Neural progenitor cell (in vitro differentiated cells): ENCODE results near the gene AXDND1. TPM values are rescaled to one million over a fixed set of nuclear protein-coding genes. Genes with fewer than 3 reads are reported as not detected.

Experiments
- DNase-seq: peaks from one replicate; pipeline ENCODE4 v3.0.0-alpha.2; 2016; ENCODE audit warnings: low spot score
- H2AFZ ChIP-seq: fragments of 200-600 bp; sonication (generic); replicated peaks from 2 replicates; pipeline ENCODE4 v1.6.1; 2016; ENCODE audit warnings: antibody characterized with exemption
- H3F3A ChIP-seq: fragments of 200-600 bp; sonication (generic); 2 replicates; pipeline ENCODE4 v1.6.1; 2016; ENCODE audit warnings: antibody characterized with exemption, low read depth
- H3K27ac ChIP-seq: fragments of 200-600 bp; sonication (generic); 2 replicates; pipeline ENCODE4 v1.5.1; 2016; ENCODE audit warnings: mild to moderate bottlenecking
- H3K27me3 ChIP-seq: fragments of 200-600 bp; sonication (generic); 2 replicates; pipeline ENCODE4 v1.6.1; 2016; ENCODE audit warnings: mild to moderate bottlenecking, moderate library complexity
- H3K36me3 ChIP-seq: fragments of 200-600 bp; sonication (generic); 2 replicates; pipeline ENCODE4 v1.5.1; 2016
- H3K4me1 ChIP-seq: fragments of 200-600 bp; sonication (generic); 2 replicates; pipeline ENCODE4 v1.6.1; 2016; ENCODE audit warnings: mixed run types
- H3K4me2 ChIP-seq: fragments of 200-600 bp; sonication (generic); 2 replicates; pipeline ENCODE4 v1.6.1; 2016
- H3K4me3 ChIP-seq: fragments of 200-600 bp; sonication (generic); 2 replicates; pipeline ENCODE4 v1.5.1; 2016
- H3K79me2 ChIP-seq: fragments of 200-600 bp; sonication (generic); 2 replicates; pipeline ENCODE4 v1.6.1; 2016; ENCODE audit warnings: low read depth
- H3K9ac ChIP-seq: fragments of 200-600 bp; sonication (generic); 2 replicates; pipeline ENCODE4 v1.6.1; 2016
- H3K9me3 ChIP-seq: fragments of 200-600 bp; sonication (generic); 2 replicates; pipeline ENCODE4 v1.5.1; 2016; ENCODE audit warnings: low read depth
- H4K20me1 ChIP-seq: fragments of 200-600 bp; sonication (generic); 2 replicates; pipeline ENCODE4 v1.6.1; 2016; ENCODE audit warnings: low read depth
- H3K27ac Mint-ChIP-seq: 3 replicates; pipeline ENCODE4 v1.8.0; 2021; ENCODE audit warnings: mixed read lengths
- H3K27me3 Mint-ChIP-seq: 2 replicates; pipeline ENCODE4 v1.8.0; 2022; ENCODE audit warnings: low read depth, mild to moderate bottlenecking, inconsistent platforms, moderate library complexity, mixed read lengths; ENCODE audit not compliant: insufficient read depth
- H3K36me3 Mint-ChIP-seq: 3 replicates; pipeline ENCODE4 v1.8.0; 2021; ENCODE audit warnings: mixed read lengths
- H3K4me1 Mint-ChIP-seq: 3 replicates; pipeline ENCODE4 v1.8.0; 2021; ENCODE audit warnings: mixed read lengths
- H3K4me3 Mint-ChIP-seq: 3 replicates; pipeline ENCODE4 v1.8.0; 2021; ENCODE audit warnings: mild to moderate bottlenecking, moderate library complexity, mixed read lengths
- H3K9me3 Mint-ChIP-seq: 3 replicates; pipeline ENCODE4 v1.8.0; 2020; ENCODE audit warnings: mixed read lengths
- CTCF ChIP-seq: fragments of 200-600 bp; sonication (generic); IDR thresholded peaks from 2 replicates; pipeline ENCODE4 v1.5.1; 2017; ENCODE audit warnings: antibody characterized with exemption, mild to moderate bottlenecking
- EZH2 ChIP-seq: fragments of 200-600 bp; sonication (generic); IDR thresholded peaks from 2 replicates; pipeline ENCODE4 v1.6.1; 2017; ENCODE audit warnings: antibody characterized with exemption, mild to moderate bottlenecking, moderate library complexity
- EZH2phosphoT487 ChIP-seq: fragments of 200-600 bp; sonication (generic); IDR thresholded peaks from 2 replicates; pipeline ENCODE4 v1.6.1; 2017; ENCODE audit warnings: antibody characterized with exemption
- total RNA-seq: library from RNA; depleted of rRNA; stranded (reverse); fragments of >200 nt; gene quantifications from 2 replicates; pipeline ENCODE4 v1.2.3, GENCODE V29; 2015; ENCODE audit warnings: low replicate concordance

Gene AXDND1
- total RNA-seq, 1 donor from 2014 or later = 0.30 TPM

GRCh38 chr1:179530352-179530751, 164.6 kb downstream of the AXDND1 start:
- Histone ChIP-seq H2AFZ (no peak overlapping the region), H3K4me2 (no peak overlapping the region), H3K36me3 (no peaks in the 10 kb centered on the region), H3K4me1 (no peaks in the 10 kb centered on the region), H3K9me3 (no peaks in the 10 kb centered on the region), H3F3A (peaks cover 10% of the 10 kb centered on the region), H4K20me1 (no peaks in the 10 kb centered on the region), H3K27me3 (no peaks in the 10 kb centered on the region), H3K9ac (no peak overlapping the region), H3K27ac (no peak overlapping the region), H3K4me3 (no peak overlapping the region), H3K79me2 (no peaks in the 10 kb centered on the region)
- Mint-ChIP-seq H3K27ac (no peak overlapping the region), H3K4me1 (no peaks in the 10 kb centered on the region), H3K36me3 (no peaks in the 10 kb centered on the region), H3K9me3 (no peaks in the 10 kb centered on the region), H3K4me3 (no peak overlapping the region), H3K27me3 (peaks cover 2% of the 10 kb centered on the region)
- TF ChIP-seq EZH2phosphoT487 = no peak
- TF ChIP-seq CTCF = no peak
- no peak for TF ChIP-seq EZH2
- DNase-seq = no peak

GRCh38 chr1:179541774-179542173, 176.0 kb downstream of the AXDND1 start:
- Histone ChIP-seq H3K9ac (no peak overlapping the region), H3K27ac (no peak overlapping the region), H3K27me3 (no peaks in the 10 kb centered on the region), H3F3A (no peaks in the 10 kb centered on the region), H3K36me3 (no peaks in the 10 kb centered on the region), H2AFZ (no peak overlapping the region), H4K20me1 (no peaks in the 10 kb centered on the region), H3K79me2 (no peaks in the 10 kb centered on the region), H3K4me1 (no peaks in the 10 kb centered on the region), H3K9me3 (no peaks in the 10 kb centered on the region), H3K4me3 (no peak overlapping the region), H3K4me2 (no peak overlapping the region)
- Mint-ChIP-seq H3K27me3 (peaks cover 3% of the 10 kb centered on the region), H3K27ac (no peak overlapping the region), H3K4me1 (no peaks in the 10 kb centered on the region), H3K9me3 (peaks cover 13% of the 10 kb centered on the region), H3K36me3 (no peaks in the 10 kb centered on the region), H3K4me3 (no peak overlapping the region)
- DNase-seq = no peak
- TF ChIP-seq CTCF = no peak
- no peak for TF ChIP-seq EZH2phosphoT487
- TF ChIP-seq EZH2 = no peak

- Histone ChIP-seq H3K9ac (no peak overlapping the region), H4K20me1 (no peaks in the 10 kb centered on the region), H3K9me3 (no peaks in the 10 kb centered on the region), H3F3A (no peaks in the 10 kb centered on the region), H2AFZ (no peak overlapping the region), H3K27ac (no peak overlapping the region), H3K79me2 (no peaks in the 10 kb centered on the region), H3K4me3 (no peak overlapping the region), H3K4me1 (peaks cover 4% of the 10 kb centered on the region), H3K4me2 (no peak overlapping the region), H3K36me3 (no peaks in the 10 kb centered on the region), H3K27me3 (no peaks in the 10 kb centered on the region)
- TF ChIP-seq EZH2phosphoT487 = no peak
- no peak for TF ChIP-seq CTCF
- no peak for TF ChIP-seq EZH2
- Mint-ChIP-seq H3K9me3 (peaks cover 2% of the 10 kb centered on the region), H3K27ac (no peak overlapping the region), H3K36me3 (no peaks in the 10 kb centered on the region), H3K4me1 (peaks cover 4% of the 10 kb centered on the region), H3K27me3 (peaks cover 3% of the 10 kb centered on the region), H3K4me3 (no peak overlapping the region)
- DNase-seq = no peak
Observed at GRCh38 chr1:179545321-179545720, 179.6 kb downstream of the AXDND1 start.
